RCC 7860 (cell line): ENCODE data around the gene NSUN7.
"Not testable (repeated sequence)": the region's sequence is repeated elsewhere in the genome, so short reads cannot be mapped to it uniquely, and the experiment has no call there.

Source experiments
- DNase-seq: peaks from one replicate; pipeline ENCODE4 v3.0.0-alpha.2; 2015; ENCODE audit warnings: low spot score
- FAIRE-seq: peaks from 2 replicates; lab custom pipeline; 2012; peaks lifted over from hg19 to GRCh38; lab: Jason Lieb, UNC

Gene NSUN7

DNA sequence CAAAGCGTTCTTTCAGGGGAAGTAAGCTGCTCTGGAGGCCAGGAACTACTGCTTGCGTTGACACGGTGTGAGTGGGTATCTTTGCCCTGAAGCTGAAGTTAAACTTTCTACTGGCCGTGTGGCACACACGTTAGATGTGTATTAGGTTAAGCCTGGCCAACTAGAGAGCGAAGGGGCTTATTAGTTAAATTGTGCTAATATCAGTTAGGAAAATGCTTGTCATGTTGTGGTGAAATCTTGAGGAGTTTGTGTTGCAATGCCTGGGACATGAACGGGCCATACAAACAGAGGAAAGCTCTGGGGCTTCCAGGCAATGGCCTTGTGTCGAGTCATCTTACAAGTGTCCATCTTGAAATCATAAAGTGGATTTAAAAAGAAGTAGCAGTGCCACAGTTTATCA lies 62.6 kb downstream of the NSUN7 start:
- DNase-seq (no peak), FAIRE-seq (no peak)

DNA sequence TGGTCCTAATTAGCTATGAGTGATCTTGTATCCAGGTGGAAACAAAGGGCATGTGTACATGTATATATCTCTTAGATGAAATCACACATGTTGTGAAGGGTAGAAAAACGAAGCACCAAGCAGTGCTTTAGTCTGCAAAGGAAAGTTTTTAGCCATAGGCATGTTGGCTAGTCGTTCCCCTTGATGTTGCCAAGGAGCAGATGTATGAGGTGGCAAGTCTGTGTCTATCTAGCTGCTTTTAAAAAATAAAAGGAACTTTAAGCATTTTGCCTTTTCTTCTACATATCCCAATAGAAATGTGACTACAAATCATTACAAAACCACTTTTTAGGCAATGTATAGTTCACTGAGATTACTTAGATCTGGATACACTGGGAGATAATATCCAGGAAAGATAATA lies 63.1 kb downstream of the NSUN7 start:
- no peak for DNase-seq

DNA sequence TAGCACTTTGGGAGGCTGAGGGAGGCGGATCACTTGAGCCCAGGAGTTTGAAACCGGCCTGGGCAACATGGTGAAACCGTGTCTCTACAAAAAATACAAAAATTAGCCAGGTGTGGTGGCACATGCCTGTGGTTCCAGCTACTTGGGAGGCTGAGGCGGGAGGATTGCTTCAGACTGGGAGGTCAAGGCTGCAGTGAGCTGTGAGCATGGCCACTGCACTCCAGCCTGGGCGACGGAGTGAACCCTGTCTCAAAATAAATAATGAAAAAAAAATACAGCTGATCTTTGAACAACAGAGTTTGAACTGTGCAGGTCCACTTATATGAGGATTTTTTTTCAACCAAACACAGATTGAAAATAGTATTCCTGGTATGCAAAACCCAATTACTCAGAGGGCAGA lies 67.4 kb downstream of the NSUN7 start:
- FAIRE-seq, DNase-seq: not testable (repeated sequence)

More for the DNA sequence above, 63.1 kb downstream of the NSUN7 start:
- FAIRE-seq: no peak

DNA sequence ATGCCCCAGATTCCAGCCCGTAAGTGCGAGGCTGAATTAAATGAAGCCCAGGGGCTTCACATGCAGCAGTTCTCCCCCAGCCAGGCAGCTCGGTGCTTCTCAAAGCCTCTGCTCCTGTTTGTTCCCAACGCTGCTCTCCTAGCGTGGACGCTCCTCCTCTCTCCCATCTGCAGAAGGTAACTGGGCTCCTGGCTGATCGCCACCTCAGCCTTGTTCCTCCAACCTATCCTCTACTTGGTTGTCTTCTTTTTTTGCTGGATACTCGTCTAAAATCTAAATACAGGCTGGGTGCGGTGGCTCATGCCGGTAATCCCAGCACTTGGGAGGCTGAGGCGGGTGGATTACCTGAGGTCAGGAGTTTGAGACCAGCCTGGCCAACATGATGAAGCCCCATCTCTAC lies 70.3 kb downstream of the NSUN7 start:
- no peak for FAIRE-seq
- DNase-seq: no peak

DNA sequence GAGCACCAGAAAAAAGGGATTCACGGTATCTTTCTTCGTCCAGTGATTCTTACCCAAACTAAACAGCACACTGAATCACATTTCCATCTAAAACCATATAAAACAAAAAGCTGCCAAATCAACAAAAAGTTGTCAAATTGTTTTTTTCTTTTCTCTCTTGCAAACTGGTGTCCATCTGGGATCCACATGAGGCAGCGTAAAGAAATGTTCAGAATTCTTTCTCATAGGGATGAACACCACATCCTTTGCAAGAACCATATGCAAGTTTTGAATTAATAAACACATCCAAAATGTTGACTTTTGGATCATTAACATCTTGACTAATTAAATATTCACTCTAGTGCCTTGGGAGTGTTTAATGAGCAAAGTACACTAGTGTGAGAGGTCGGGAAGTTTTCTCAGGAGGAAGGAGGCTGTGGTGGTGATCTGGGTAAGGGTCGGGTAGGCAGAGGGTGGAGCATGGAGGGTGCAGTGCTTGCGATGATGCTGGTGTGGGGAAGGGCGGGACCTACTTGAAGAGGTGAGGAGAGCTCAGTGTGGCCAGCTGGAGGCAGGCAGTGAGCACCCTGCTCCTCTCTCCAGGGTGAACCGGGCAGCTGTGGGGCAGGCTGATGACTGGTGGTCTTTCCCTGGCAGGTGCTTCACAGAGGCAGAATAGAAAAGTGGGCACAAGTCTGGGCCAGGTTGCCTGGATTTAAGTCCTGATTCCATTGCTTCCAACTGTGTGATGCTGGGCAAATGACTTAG lies 72.8 kb downstream of the NSUN7 start:
- FAIRE-seq (no peak), DNase-seq (no peak)

DNA sequence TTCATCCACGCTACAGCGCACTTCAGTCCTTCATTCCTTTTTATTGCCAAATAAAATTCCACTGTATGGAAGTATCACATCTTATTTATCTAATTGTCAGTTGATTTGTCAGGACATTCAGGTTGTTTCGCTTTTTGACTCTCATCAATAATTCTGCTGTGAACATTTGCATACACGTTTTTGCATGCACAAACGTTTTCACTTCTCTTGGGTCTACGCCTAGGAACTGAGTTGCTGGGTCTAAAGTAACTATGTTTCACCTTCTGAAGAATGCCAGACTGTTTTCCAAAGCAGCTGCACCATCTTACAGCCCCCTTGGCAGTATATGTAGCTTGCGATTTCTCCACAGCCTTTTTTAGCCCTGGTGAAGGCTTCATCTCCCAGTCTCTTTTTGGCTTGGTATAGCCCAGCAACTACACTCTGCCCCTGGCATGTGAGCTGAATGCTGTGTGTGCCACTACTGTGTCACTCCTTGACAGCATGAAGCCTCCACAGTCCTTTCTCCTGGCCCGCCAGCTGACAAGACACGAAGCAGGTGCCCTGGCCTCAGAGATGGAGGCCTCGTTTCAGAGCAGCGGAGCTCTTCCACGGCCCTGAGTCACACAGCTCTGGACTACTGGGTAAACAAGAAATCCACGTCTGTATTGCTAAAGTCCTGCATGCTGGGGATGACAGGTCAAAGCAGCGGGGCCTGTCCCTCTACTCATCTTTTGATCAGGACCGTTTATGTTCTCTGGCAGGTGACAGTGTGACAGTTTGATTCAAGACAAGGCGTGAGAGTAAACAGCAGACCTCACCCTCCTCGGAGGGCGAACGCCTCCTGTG lies 75.5 kb downstream of the NSUN7 start:
- no peak for FAIRE-seq
- DNase-seq: no peak

DNA sequence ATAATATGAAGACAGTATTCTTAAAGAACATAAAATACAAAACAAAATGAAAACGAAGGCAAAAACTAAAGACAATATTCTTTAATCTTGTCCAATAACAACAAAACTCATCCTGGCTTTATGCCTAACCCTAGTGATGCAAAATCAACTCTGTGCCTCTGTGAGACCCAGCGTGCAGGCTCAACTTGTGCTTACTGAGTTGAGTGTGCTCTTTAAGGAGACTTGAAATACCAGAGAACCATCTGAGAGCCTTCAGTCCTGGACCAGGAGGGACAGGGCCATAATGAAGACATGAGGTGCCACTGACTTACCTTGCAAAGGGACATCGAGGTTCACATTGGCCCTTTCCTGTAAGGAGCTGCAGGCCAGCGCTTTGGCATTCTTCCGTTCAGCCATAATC lies 77.1 kb downstream of the NSUN7 start:
- FAIRE-seq: no peak

DNA sequence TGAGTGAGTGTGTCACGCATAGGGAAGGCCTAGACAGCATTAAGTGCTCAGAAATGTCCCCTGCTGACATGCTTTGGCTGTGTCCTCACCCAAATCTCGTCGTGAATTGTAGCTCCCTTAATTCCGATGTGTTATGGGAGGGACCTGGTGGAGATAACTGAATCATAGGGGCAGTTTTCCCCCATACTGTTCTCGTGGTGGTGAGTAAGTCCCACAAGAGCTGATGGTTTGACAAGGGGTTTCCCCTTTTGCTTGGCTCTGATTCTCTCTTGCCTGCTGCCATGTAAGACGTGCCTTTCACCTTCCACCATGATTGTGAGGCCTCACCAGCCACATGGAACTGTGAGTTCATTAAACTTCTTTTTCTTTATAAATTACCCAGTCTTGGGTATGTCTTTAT lies 78.0 kb downstream of the NSUN7 start:
- no peak for FAIRE-seq
- DNase-seq: no peak

More for the DNA sequence above, 77.1 kb downstream of the NSUN7 start:
- no peak for DNase-seq

DNA sequence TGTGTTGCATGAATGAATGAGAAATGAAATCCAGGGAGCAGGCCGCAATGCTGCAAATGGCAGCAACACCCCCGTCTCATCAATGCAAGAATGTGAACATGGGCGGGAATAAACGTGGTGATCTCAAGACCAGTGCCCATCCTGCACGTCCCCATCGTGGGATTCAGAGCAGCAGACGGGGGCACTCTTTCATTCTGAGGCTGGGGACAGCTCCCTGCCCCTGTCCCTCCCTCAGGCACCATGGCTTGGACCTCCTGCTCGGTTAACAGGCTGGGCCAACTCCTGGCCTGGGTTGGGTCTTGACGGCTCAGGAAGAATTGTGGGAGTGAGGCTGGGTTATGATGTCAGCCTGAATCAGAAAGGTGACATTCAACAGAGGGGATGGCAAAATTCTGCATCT lies 78.9 kb downstream of the NSUN7 start:
- no peak for DNase-seq
- FAIRE-seq: no peak

DNA sequence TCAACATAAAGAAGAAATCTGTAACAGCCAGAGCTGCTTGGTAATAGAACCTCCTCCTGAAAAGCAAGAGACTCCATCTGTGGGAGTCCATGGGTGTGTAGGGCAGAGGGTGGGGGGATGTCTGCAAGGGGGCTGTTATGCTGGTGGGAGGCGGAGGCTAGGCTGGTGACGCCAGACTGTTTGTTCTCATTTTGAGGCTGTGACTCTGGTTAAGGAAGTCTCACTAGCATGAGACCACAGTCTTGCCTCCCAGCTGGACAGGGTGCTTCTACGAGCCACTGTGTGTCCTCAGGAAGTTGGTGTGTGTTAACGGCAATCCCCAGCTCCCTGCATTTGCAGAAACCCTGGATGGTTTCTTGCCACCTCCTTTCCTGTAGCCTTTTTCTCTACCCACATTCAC lies 79.8 kb downstream of the NSUN7 start:
- DNase-seq: no peak
- no peak for FAIRE-seq

DNA sequence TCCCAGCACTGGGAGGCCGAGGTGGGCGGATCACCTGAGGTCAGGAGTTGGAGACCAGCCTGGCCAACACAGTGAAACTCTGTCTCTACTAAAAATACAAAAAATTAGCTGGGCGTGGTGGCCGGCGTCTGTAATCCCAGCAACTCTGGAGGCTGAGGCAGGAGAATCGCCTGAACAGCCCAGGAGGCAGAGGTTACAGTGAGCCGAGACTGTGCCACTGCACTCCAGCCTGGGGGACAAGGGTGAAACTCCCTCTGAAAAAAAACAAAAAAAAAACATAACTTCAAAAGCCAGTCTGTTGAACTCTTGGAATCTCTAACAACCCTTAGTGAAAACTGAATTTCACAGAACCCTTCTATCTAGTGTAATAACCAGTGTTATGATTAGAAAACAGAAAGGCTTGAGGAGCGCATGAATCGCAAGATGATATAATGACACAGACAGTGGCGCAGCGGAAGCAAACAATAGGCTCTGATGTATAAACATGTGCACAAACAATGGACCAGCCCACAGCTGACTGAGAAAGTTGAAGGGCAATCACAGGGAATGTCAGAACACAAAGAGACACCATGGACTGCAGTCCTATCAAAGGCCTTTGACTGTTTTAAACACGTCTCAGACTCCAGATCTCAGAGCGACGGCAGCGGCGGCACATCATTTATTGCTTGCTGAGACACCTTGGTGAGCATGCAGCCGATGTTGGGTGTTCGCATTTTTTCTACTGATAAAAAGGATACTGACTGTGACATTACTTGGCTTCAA lies 81.6 kb downstream of the NSUN7 start:
- no peak for DNase-seq

DNA sequence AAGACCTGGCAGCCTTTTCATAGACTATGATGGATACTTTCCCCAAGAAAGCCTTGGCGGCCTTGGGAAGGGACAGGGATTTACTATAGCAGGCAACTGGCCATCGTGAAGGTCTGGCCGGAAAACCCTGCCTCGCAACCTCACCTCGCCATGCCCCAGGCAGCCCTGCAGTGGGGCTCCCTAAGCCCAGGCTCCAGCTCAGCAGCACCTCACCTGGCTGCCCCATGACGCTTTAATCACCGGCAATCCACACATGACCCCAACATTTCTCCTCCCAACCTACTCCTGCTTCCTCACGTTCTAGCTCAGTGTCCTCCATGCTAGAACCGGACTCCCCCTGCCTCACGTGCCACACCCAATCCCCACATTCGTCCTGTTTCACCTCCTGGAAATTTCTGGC lies 82.4 kb downstream of the NSUN7 start:
- FAIRE-seq (no peak), DNase-seq (no peak)

More for the DNA sequence above, 81.6 kb downstream of the NSUN7 start:
- FAIRE-seq: no peak

DNA sequence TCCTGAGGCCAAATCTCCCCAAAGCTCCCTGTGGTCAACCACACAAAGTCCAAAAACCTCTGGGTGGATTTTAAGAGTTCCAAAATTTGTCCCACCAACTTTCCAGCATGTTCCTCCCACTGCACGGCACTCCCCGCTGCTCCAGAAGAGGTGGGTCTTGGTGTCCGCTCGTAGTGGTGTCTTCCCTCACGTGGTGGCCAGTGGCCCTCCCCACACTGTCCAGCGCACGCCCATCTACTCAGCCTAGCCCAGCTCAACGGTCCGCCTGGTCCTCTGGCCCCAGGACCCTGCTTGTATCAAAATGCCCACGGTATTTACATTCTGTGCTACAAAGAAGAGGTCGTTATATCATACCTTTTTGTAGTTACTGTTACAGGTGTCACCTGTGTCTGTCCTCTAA lies 83.5 kb downstream of the NSUN7 start:
- no peak for DNase-seq
- no peak for FAIRE-seq

DNA sequence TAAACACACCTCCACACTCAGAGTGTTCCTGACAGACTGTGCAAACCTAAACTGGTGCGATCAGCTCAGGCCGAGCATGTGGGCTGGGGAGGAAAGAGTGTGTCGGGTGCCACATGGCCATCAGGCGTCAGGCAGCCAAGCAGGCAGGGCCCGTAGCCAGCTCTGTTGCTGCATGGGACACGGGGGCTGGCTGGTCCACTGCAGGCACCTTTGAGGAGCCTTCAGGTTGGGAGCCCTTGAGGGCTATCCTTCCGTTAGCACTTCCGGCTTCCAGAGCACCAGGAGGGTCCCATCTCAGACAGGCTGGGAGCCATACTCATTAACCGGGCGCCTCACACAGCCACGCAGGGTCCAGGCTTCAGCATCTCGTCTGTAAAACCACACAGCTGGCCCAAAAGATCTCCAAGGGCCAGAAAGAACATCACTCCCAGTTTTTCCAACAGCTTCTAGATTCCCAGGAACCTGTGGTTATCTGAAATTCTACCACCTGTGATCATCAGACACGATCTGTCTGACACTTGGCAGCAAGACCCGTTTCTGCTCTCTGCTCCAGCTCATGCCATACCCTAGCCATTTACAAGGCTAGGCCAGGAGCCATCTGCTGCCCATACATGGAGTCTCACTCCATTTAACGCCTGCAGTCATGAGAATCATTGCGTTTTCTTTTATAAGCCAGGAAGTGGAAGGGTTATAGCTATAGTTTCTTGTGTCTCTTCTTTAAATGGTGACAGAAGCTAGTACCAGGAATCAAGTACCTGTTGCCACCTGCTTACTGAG lies 87.5 kb downstream of the NSUN7 start:
- FAIRE-seq (no peak), DNase-seq (no peak)

DNA sequence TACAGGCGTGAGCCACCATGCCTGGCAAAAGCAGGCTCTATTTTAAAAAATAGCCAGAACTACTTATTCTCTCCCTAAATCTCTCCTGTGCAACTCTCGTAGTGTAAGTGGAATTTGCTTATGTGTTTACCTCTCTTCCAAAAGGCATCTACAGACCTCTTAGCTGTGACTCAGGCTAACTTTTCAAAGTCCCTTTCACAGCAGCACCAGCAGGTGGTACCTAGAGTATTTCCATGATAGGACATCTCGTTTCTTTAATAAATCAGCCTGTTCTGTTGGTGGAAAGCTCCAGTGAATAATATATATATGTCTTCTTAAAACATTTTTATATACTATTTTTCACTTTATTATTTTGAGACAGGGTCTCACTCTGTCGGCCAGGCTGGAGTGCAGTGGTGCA lies 89.0 kb downstream of the NSUN7 start:
- DNase-seq (no peak), FAIRE-seq (no peak)

DNA sequence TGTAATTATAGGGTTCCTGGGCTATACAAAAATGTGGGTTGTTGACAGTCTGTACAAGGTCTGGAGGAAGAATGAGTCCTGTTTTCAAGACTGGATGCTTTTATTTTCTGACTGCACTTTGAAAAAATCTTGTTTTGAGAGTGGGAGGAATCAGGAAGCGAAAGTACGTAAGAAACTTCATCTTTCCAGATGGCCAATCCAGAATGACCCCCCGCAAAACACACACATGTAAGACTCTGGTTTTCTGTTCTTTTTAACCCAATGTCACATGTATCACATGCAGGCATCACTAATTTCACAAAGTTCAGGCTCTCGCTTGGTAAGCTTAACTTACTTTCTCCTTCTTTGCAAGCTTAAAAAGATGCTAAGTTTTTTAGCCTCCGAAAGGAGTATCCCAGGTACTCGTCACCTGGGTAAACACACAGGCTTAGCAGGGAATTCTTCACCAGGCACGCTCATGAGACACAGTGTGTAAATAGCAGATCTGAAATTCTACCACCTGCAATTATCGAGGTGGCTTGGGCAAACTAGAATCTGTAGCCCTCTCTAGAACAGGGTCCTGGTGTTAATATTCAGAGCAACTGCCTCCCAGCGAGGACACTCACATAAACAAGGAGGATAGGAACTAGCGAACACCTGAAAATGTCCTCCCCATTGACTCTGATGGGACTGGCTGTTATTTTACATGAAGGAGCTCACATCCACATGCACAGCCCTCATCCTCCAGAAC lies 90.7 kb downstream of the NSUN7 start:
- FAIRE-seq (no peak), DNase-seq (no peak)

DNA sequence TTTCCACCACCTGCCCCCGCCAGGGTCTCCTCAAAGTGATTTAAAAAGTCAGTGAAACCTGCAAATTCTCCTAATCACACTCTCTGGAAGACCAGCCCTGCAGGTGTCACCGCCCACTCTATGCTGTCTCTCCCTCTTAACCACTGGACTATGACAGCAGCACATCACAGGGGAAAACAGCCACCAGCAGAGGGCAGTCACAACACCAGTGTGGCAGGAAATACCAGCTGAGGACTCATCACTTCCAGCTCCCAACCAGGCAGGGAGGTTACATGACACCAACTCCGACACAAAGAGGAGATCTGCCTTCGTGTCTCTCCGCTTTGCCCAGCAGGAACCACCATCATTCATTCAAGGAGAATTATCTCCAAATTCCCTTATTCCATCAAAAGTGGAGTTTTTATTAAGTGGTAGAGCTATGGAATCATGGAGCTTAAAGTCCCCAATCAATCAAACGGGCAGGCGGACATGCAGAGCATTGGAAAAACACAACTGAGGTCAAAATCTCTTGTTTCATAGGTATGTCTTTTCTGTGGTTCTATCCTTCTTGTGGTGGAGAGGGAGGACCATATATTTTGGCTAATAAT lies 91.3 kb downstream of the NSUN7 start:
- peak; percentile 22 for FAIRE-seq

DNA sequence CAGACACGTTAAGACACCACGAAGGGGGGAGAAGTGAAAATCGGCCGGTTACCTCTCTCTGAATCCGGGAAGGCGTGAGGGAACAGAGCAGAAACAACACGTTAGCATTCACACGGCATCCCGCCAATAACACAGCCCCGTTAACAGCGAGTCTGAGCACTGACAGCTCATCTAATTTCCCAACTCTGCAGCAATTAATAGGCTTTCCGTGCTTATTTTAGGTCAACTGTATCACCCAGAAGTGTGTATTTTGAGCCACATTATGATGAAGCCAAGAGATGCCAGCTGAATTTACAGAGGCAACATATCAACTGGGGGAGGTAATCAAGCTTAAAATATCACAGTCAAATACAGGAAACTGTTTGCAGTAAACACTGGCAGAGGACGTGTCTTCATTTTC lies 92.6 kb downstream of the NSUN7 start:
- DNase-seq (no peak), FAIRE-seq (no peak)

More for the DNA sequence above, 91.3 kb downstream of the NSUN7 start:
- DNase-seq: peak; percentile 75

DNA sequence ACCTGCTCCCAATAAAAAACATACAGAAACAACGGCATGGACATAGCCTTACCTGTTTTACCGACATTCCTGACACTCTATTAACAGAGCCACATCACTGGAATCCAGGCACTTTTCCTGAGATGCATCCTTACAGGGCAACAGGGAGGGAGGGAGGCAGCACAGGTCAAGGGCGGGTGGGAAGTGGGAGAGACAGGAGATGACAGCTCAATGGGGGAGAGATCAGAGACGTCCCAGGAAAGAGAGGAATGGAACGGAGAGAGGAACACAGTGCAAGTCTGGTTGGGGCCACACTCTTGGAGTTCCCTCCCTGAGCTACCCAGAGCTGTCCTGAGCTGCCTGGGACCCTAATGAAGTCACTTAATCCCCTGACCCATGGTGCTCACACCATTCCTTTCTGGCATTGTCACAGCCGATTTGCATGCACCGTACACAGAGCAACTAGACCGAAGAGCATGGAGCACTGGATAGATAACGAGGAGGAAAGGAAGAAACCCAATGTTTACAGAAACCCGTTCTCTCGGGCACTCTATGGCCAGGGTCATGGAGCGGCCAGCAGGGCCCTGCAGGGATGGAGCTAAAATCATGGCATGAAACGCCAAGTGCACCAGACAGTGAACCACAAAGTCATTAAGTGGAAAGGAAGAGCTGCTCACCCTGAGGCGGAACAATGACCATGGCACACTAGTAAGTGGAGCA lies 93.1 kb downstream of the NSUN7 start:
- DNase-seq (no peak), FAIRE-seq (no peak)
